Activated CD4-positive, alpha-beta T cell treated with anti-CD3 and anti-CD28 coated beads for 36 hours (primary cell): ENCODE results near the gene PHACTR1. TPM values are rescaled to one million over a fixed set of nuclear protein-coding genes. Genes with fewer than 3 reads are reported as not detected.

ENCODE experiments used
- ATAC-seq: fragments of 200-7000 bp; cut with Tn5 transposase; one replicate; pipeline ENCODE4 v1.10.0; 2021; ENCODE audit warnings: mild to moderate bottlenecking, moderate library complexity
- CTCF ChIA-PET: fragments of 350-600 bp; sonication (Branson Sonifier 250); formaldehyde crosslinking; loops from one replicate; lab custom pipeline; 2021; ENCODE audit warnings: antibody characterized with exemption; lab: Charles Lee
- POLR2A ChIA-PET: fragments of 350-600 bp; sonication (Branson Sonifier 250); formaldehyde crosslinking; loops from one replicate; lab custom pipeline; 2021; ENCODE audit warnings: antibody characterized with exemption, inconsistent platforms; lab: Charles Lee
- DNase-seq: peaks from one replicate; pipeline ENCODE4 v3.0.0-alpha.2; 2020
- H3K27ac Mint-ChIP-seq: one replicate; pipeline ENCODE4 v1.8.0; 2021; ENCODE audit warnings: mixed read lengths
- H3K27me3 Mint-ChIP-seq: one replicate; pipeline ENCODE4 v1.8.0; 2021; ENCODE audit warnings: mixed read lengths
- H3K36me3 Mint-ChIP-seq: one replicate; pipeline ENCODE4 v1.8.0; 2021; ENCODE audit warnings: low read depth, mixed read lengths
- H3K4me1 Mint-ChIP-seq: one replicate; pipeline ENCODE4 v1.8.0; 2021; ENCODE audit warnings: mixed read lengths
- H3K4me3 Mint-ChIP-seq: one replicate; pipeline ENCODE4 v1.8.0; 2021; ENCODE audit warnings: mild to moderate bottlenecking, moderate library complexity, mixed read lengths
- H3K9me3 Mint-ChIP-seq: one replicate; pipeline ENCODE4 v1.8.0; 2021; ENCODE audit warnings: low read depth, mixed read lengths
- intact Hi-C, 2 experiments: fragments of 100-400 bp; cut with DNase I in 1 of 2; cut with micrococcal nuclease in 1 of 2; formaldehyde crosslinking; loops; one replicate each; pipeline versions ENCODE4 v1.14.2 to v1.15.1; 2022 to 2024; cut with DNase I, micrococcal nuclease
- total RNA-seq, 2 experiments: library from RNA; stranded (reverse); gene quantifications; one replicate each; pipeline ENCODE4 v1.2.3, GENCODE V29; 2021

PHACTR1 gene
- total RNA-seq, 2 experiments from 2014 or later, result 0.07 TPM; not detected in 1

- Mint-ChIP-seq H3K27ac (no peak overlapping the region), H3K36me3 (peaks cover 49% of the 10 kb centered on the region), H3K4me3 (no peak overlapping the region), H3K4me1 (no peaks in the 10 kb centered on the region), H3K9me3 (peaks cover 4% of the 10 kb centered on the region), H3K27me3 (no peaks in the 10 kb centered on the region)
- no peak for DNase-seq
- intact Hi-C loops, result no loop called here
- ChIA-PET POLR2A (no interaction called here), CTCF (no interaction called here)
- no peak for ATAC-seq
These were observed 576.2 kb downstream of the PHACTR1 start for GRCh38 chr6:13292774-13293173.

GRCh38 chr6:13294499-13295069 lies 578.0 kb downstream of the PHACTR1 start:
- POLR2A ChIA-PET, result interaction anchor here (0.6 kb wide), 1 partner anchor 215 kb away, joined by 3 read pairs; no protein-coding TSS in a partner anchor
- intact Hi-C loops, result no loop called here
- CTCF ChIA-PET, result interaction anchor here (0.6 kb wide), 1 partner anchor 16 kb away, joined by 3 read pairs; no protein-coding TSS in a partner anchor
- no peaks in the 10 kb centered on the region for H3K4me1 Mint-ChIP-seq
- no peak overlapping the region for H3K4me3 Mint-ChIP-seq
- DNase-seq (no peak), ATAC-seq (no peak)
- peaks cover 48% of the 10 kb centered on the region for H3K36me3 Mint-ChIP-seq
- H3K27me3 Mint-ChIP-seq, result no peaks in the 10 kb centered on the region
- peaks cover 4% of the 10 kb centered on the region for H3K9me3 Mint-ChIP-seq
- H3K27ac Mint-ChIP-seq, result no peak overlapping the region

GRCh38 chr6:13295576-13295975 lies 579.0 kb downstream of the PHACTR1 start:
- Mint-ChIP-seq H3K4me3 (no peak overlapping the region), H3K4me1 (no peaks in the 10 kb centered on the region), H3K27ac (no peak overlapping the region), H3K9me3 (no peaks in the 10 kb centered on the region), H3K36me3 (peaks cover 50% of the 10 kb centered on the region), H3K27me3 (no peaks in the 10 kb centered on the region)
- CTCF ChIA-PET, result no interaction called here
- intact Hi-C loops, result no loop called here
- DNase-seq (no peak), ATAC-seq (no peak)
- POLR2A ChIA-PET, result no interaction called here

- Mint-ChIP-seq H3K9me3 (no peaks in the 10 kb centered on the region), H3K4me1 (no peaks in the 10 kb centered on the region), H3K4me3 (no peak overlapping the region), H3K36me3 (peaks cover 57% of the 10 kb centered on the region), H3K27ac (no peak overlapping the region), H3K27me3 (no peaks in the 10 kb centered on the region)
- POLR2A ChIA-PET, result no interaction called here
- DNase-seq (no peak), ATAC-seq (no peak)
- CTCF ChIA-PET, result no interaction called here
- intact Hi-C loops, result no loop called here
These were observed 580.0 kb downstream of the PHACTR1 start for GRCh38 chr6:13296536-13296997.

- no peak overlapping the region for H3K4me3 Mint-ChIP-seq
- peaks cover 4% of the 10 kb centered on the region for H3K4me1 Mint-ChIP-seq
- H3K36me3 Mint-ChIP-seq, result peaks cover 54% of the 10 kb centered on the region
- intact Hi-C loops, result no loop called here
- POLR2A ChIA-PET, result no interaction called here
- H3K27me3 Mint-ChIP-seq, result no peaks in the 10 kb centered on the region
- H3K9me3 Mint-ChIP-seq, result no peaks in the 10 kb centered on the region
- no peak for DNase-seq
- ATAC-seq, result no peak
- no peak overlapping the region for H3K27ac Mint-ChIP-seq
- CTCF ChIA-PET, result interaction anchor here (0.7 kb wide), 1 partner anchor 17 kb away, joined by 3 read pairs; no protein-coding TSS in a partner anchor
These were observed 580.8 kb downstream of the PHACTR1 start for GRCh38 chr6:13297391-13297790.

GRCh38 chr6:13298446-13298845 lies 581.9 kb downstream of the PHACTR1 start:
- CTCF ChIA-PET, result interaction anchor here (0.6 to 1.2 kb wide), 3 partner anchors 13 to 105 kb away, joined by 3 to 5 read pairs (median 3); no protein-coding TSS in a partner anchor

GRCh38 chr6:13299403-13299821 lies 582.8 kb downstream of the PHACTR1 start:
- ATAC-seq, result no peak
- Mint-ChIP-seq H3K36me3 (peaks cover 56% of the 10 kb centered on the region), H3K27me3 (no peaks in the 10 kb centered on the region), H3K9me3 (peaks cover 2% of the 10 kb centered on the region), H3K4me1 (peaks cover 23% of the 10 kb centered on the region), H3K27ac (no peak overlapping the region), H3K4me3 (no peak overlapping the region)
- CTCF ChIA-PET, result interaction anchor here (0.5 to 0.7 kb wide), 3 partner anchors 36 to 1983 kb away, joined by 3 to 4 read pairs (median 4); no protein-coding TSS in a partner anchor
- POLR2A ChIA-PET, result no interaction called here
- intact Hi-C loops, result no loop called here
- DNase-seq, result no peak

More at GRCh38 chr6:13298446-13298845, 581.9 kb downstream of the PHACTR1 start:
- Mint-ChIP-seq H3K4me1 (peaks cover 15% of the 10 kb centered on the region), H3K27me3 (no peaks in the 10 kb centered on the region), H3K36me3 (peaks cover 57% of the 10 kb centered on the region), H3K9me3 (peaks cover 2% of the 10 kb centered on the region), H3K4me3 (no peak overlapping the region), H3K27ac (no peak overlapping the region)
- POLR2A ChIA-PET, result no interaction called here
- intact Hi-C loops, result no loop called here
- ATAC-seq (no peak), DNase-seq (no peak)

- ChIA-PET CTCF (no interaction called here), POLR2A (no interaction called here)
- no peak overlapping the region for H3K4me3 Mint-ChIP-seq
- H3K36me3 Mint-ChIP-seq, result peaks cover 56% of the 10 kb centered on the region
- ATAC-seq, result no peak
- DNase-seq, result no peak
- H3K4me1 Mint-ChIP-seq, result peaks cover 28% of the 10 kb centered on the region
- peaks cover 2% of the 10 kb centered on the region for H3K9me3 Mint-ChIP-seq
- intact Hi-C loops, result loop anchor here in 1 of 2 experiments (5.0 kb wide), 1 partner anchor 57 kb away; no protein-coding TSS in a partner anchor
- no peaks in the 10 kb centered on the region for H3K27me3 Mint-ChIP-seq
- no peak overlapping the region for H3K27ac Mint-ChIP-seq
These were observed 583.4 kb downstream of the PHACTR1 start for GRCh38 chr6:13299918-13300317.

GRCh38 chr6:13300643-13301590 lies 584.4 kb downstream of the PHACTR1 start:
- H3K27me3 Mint-ChIP-seq, result no peaks in the 10 kb centered on the region
- POLR2A ChIA-PET, result no interaction called here
- peaks cover 31% of the 10 kb centered on the region for H3K4me1 Mint-ChIP-seq
- intact Hi-C loops, result loop anchor here in 1 of 2 experiments (5.0 kb wide), 1 partner anchor 56 kb away; no protein-coding TSS in a partner anchor
- CTCF ChIA-PET, result no interaction called here
- no peak overlapping the region for H3K27ac Mint-ChIP-seq
- DNase-seq (no peak), ATAC-seq (no peak)
- H3K4me3 Mint-ChIP-seq, result no peak overlapping the region
- H3K9me3 Mint-ChIP-seq, result peaks cover 2% of the 10 kb centered on the region
- H3K36me3 Mint-ChIP-seq, result peaks cover 55% of the 10 kb centered on the region

- POLR2A ChIA-PET, result interaction anchor here (0.6 to 1.4 kb wide), 6 partner anchors 21 to 1061 kb away, joined by 3 to 9 read pairs (median 3); partner anchors contain the start of gene TBC1D7
- H3K36me3 Mint-ChIP-seq, result peaks cover 62% of the 10 kb centered on the region
- H3K4me1 Mint-ChIP-seq, result peaks cover 34% of the 10 kb centered on the region
- CTCF ChIA-PET, result interaction anchor here (0.6 to 1.8 kb wide), 8 partner anchors 15 to 1143 kb away, joined by 3 to 9 read pairs (median 3); partner anchors contain the start of genes GFOD1 and TBC1D7
- intact Hi-C loops, result loop anchor here (1.0 to 5.0 kb wide), 3 partner anchors 27 to 55 kb away; partner anchors contain the start of gene TBC1D7 (in 1 of the 2)
- H3K9me3 Mint-ChIP-seq, result peaks cover 2% of the 10 kb centered on the region
- DNase-seq (no peak), ATAC-seq (no peak)
- H3K27ac Mint-ChIP-seq, result peak overlapping the region; percentile 94
- H3K27me3 Mint-ChIP-seq, result no peaks in the 10 kb centered on the region
- H3K4me3 Mint-ChIP-seq, result no peak overlapping the region
These were observed 585.7 kb downstream of the PHACTR1 start for GRCh38 chr6:13302291-13302690.
